GM19455 (cell line): Measurements from ENCODE around the gene ARID3A.

Experiments used
- ATAC-seq: cut with Tn5 transposase; IDR thresholded peaks from one replicate; pipeline ENCODE4 v1.9.1; 2021; ENCODE audit not compliant: unreplicated experiment

The ARID3A gene

GRCh38 chr19:929203-929890 is 3.5 kb downstream of the ARID3A start:
- ATAC-seq: no peak

GRCh38 chr19:929891-930258 is 4.0 kb downstream of the ARID3A start:
- no peak for ATAC-seq

DNA sequence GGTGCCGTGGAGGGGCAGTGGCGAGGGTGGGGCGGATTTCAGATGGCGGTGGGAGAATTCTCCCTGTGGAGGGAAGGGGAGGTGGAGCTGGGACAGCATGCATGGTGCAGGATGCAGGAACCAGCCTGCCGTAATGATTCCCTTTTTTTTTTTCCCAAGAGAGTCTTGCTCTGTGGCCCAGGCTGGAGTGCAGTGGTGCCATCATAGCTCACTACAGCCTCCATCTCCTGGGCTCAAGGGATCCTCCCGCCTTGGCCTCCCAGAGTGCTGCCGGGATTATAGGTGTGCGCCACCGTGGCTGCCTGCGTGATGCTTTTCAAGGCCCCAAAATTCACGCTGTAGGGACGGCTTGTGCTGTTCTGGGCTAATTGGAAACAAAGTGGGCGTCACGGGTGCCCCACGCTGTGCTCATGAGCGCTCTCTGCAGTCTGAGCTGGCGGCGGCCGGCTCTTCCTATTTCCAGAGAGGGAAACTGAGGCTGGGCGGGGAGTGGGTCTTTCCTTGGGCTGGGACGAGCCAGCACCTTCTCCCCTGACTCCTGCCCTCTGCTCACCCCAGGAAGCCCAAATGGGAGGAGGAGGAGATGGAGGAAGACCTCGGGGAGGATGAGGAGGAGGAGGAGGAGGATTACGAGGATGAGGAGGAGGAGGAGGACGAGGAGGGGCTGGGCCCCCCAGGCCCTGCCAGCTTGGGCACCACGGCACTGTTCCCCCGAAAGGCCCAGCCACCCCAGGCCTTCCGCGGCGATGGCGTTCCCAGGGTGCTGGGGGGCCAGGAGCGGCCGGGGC is 6.2 kb downstream of the ARID3A start:
- no peak for ATAC-seq

DNA sequence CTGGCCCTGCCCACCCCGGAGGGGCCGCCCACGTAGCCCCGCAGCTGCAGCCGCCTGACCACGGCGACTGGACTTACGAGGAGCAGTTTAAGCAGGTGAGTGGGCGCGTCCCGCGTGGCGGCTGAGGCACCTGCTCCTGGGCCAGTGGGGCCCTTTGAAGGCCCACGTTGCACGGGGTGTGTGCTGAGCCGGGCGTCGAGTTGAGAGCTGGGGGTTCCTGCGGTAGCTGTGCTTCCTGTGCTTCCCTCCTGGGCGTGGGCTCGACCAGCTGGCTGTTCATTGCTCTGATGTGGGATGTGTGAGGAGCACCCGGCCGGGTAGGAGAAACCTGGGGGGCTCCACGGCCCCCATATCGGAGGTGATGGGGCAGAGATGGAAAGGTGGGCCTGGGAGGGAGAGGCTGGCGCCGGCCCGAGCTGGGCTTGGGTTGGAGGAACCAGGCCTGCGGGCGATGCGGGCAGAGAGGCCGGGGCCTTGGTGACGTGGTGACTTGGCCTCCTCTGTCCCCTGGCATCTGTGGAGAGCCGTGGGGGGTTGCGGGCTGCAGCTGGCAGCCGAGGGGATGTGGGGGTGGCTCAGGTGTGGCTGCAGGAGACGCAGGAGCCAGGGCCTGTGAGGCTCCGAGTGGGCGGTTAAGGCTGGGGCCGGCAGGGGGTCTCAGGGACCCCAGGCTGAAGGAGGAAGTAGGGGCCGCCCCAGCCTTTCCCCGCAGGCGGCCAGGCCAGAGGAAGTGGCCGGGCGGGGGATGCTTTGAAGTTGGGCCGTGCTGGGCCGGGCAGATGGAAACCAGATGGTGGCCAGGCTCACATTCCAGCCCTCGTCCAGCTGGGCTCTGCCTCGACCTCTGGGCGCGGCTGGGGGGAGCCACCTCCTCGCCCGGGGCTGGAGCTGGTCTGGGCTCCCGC is 7.1 kb downstream of the ARID3A start:
- ATAC-seq: no peak

DNA sequence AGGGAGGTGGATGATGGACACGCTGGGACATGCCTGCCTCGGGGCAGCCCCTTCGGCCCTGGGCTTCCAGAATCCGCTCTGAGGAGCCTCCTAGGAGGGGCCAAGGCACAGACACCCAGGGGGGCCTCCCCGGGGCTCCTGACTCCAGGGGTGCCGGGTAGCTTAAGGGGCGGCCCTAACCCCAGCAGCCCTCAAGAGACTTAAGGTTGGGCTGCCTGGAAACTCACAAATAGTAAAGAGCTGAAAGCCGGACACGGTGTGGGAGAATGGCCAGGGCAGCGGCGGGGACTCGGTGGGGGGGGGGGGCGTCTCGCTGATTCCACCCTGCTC is 7.7 kb downstream of the ARID3A start:
- no peak for ATAC-seq

GRCh38 chr19:934197-934840 is 8.5 kb downstream of the ARID3A start:
- no peak for ATAC-seq

DNA sequence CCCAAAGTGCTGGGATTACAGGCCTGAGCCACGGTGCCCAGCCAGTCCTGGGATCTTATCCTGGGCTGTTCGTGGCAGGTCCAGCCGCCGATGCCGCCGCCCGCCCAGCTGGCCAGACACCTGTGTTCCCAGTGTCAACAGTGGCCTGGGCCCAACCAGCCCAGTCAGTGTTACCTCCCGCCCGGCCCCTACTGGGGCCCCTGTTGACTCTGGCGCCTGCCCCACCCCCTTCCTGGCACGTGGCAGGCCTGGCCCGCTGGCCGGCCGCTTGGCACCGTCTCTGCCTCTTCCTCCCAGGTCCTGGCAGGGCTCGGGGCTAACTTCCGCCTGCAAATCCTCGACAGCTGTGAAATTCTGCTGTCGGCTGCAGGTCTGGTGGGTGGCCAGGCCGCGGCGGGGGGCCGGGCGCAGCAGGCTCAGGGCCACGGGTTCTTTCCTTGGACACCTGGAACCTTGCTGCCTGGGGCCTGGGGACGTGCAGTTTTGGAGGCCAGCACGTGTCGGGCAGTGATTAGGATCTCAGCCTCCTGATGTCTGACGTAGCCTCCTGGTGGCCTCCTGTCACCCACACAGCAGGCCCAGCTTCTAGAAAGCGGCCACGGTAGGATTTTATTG is 9.1 kb downstream of the ARID3A start:
- ATAC-seq: no peak

DNA sequence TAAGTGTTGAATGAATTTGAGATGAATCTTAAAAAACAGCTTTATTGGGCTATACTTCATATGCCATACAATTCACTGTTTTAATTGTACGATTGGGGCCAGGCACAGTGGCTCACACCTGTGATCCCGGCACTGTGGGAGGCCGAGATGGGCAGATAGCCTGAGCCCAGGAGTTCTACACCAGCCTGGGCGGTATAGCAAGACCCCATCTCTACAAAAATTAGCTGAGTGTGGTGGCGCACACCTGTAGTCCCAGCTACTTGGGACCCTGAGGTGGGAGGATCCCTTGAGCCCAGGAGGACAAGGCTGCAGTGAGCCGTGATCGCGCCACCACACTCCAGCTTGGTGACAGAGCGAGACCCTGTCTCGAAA is 10.3 kb downstream of the ARID3A start:
- no peak for ATAC-seq

DNA sequence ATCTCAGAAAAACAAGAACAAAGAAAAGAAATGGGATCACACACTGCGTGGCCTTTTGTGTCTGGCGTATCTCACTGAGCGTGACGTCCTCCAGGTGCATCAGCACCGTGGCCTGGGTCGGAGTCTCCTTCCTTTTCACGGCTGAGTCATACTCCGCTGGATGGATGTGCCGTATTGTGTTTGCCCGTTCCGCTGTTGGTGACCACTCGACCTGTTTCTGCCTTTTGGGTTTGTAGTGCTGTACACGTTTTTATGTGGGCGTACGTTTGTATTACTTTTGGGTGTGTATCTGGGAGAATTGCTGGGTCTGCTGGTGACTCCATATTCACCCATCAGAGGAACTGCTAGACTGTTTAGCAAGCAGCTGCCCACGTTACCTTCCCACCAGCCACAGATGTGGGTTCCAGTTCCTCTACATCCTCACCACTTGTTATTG is 11.4 kb downstream of the ARID3A start:
- no peak for ATAC-seq

GRCh38 chr19:938233-938923 is 12.5 kb downstream of the ARID3A start:
- no peak for ATAC-seq

DNA sequence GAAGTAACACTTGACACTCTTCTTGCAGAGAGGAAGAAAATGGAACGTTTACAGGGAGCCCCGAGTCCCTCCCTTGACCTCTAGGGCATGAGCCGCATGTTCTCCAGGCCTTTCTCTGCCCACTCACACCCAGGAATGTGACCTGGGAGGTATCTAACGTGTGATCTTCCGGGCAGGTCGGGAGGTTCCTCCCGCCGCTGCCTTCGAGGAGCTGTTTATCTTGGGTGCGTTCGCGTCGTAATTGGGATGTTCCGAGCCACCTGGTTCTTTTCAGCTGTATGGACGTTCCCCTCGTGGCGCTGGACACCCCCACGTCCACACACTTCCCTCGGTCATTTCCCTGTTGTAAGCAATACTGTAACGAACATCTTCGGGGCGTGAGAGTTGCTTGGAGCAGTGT is 13.6 kb downstream of the ARID3A start:
- ATAC-seq: no peak

DNA sequence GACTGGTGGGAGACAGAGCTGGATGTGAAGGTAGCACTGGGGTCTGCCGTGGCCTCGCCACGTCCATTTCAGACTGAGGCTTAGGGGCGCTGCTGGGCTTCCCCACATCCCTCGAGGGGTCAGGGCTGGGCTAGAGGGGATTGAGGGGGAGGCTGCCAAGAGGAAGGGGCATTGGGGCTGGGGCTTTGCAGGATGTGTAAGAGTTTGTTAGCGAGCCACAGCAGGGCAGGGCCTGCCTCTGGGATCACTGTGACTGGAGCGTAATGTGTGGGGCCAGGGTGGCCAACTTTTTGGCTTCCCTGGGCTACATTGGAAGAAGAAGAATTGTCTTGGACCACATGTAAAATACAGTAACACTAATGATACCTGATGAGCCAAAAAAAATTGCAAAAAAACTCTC is 14.1 kb downstream of the ARID3A start:
- ATAC-seq: no peak

DNA sequence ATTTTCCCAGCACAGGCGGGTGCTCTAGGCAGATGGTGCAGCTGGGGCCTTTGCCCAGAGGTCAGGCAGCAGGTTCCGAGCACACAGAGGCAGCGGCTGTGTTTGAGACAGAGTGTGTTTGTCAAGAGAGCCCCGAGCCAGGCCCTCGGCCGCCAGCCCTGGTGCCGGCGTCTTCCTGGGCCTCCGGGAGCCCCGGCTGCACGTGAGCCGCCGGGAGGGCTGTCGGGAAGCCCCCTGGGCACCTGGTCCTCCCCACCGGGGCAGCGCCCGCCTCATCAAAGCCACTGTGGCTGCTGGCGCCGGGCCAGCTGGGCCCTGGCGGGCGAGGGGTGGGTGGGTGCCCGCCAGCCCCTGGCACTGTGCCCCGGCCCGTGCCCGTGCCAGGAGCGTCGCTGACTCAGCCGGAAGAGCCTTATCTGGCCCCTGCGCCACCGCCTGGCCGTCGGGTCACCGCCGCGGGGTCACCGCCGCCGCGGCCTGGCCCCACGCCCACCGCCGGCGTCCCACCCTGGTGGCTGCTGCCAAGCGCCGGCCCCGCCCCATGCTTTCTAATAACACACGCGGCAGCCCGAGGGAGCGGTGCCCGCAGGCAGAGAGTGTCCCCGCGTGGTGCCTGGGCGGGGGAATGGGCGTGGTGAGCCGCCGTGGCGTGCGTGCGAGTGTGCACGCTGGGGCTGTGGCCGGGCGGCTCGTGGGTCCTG is 14.9 kb downstream of the ARID3A start:
- no peak for ATAC-seq

GRCh38 chr19:941292-942132 is 15.7 kb downstream of the ARID3A start:
- ATAC-seq: no peak

DNA sequence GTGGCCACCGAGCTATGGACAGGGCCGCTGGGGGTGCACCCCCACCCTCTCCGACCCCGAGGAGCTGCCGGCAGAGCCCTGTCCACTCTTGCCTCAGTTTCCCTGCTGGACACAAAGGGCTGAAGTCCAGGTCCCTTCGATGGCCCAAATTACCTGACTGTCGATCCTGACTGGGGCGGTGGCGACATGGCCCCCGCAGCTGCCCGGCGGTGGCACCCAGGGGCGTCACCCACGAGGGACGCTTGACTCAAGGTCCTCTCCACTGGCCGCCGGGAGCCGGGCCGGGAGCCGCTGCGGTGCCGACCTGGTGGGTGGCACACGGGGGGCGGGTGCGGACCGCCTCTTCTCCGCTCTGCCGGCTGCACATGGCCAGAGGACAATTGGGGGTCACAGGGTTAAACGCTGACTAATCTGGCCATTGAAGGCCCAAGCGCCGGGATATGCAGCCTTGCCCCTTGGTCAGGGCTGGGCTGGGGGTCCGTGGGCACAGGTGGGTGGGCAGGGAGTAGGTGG is 16.4 kb downstream of the ARID3A start:
- no peak for ATAC-seq

GRCh38 chr19:943551-944170 is 17.8 kb downstream of the ARID3A start:
- ATAC-seq: no peak

GRCh38 chr19:944171-944567 is 18.3 kb downstream of the ARID3A start:
- no peak for ATAC-seq

GRCh38 chr19:944663-945241 is 18.9 kb downstream of the ARID3A start:
- no peak for ATAC-seq
